ENCODE results near the gene PRXL2C. TPM values are rescaled to one million over a fixed set of nuclear protein-coding genes. Genes with fewer than 3 reads are reported as not detected.
A peak's percentile ranks its signal among the peaks of the same experiment; 100 is the strongest.

PRXL2C gene
- total RNA-seq, 1 donor from 2014 or later = 12.6 TPM

- H3K79me2 ChIP-seq (ENCODE audit: insufficient read depth, low read length) = peaks cover 31% of the 10 kb centered on the region
- H4K20me1 ChIP-seq (ENCODE audit: insufficient read depth, low read length) = peaks cover 39% of the 10 kb centered on the region
- Mint-ChIP-seq H3K27ac (ENCODE audit: unreplicated experiment) (no peak overlapping the region), H3K36me3 (ENCODE audit: low read depth, unreplicated experiment) (no peaks in the 10 kb centered on the region), H3K9me3 (ENCODE audit: unreplicated experiment) (no peaks in the 10 kb centered on the region), H3K27me3 (ENCODE audit: low read depth, unreplicated experiment) (no peaks in the 10 kb centered on the region), H3K4me1 (ENCODE audit: low read depth, unreplicated experiment) (peaks cover 34% of the 10 kb centered on the region), H3K4me3 (ENCODE audit: unreplicated experiment) (no peak overlapping the region)
- H3K4me3 ChIP-seq (ENCODE audit: insufficient read depth, low read depth, low read length) = no peak overlapping the region
- TF ChIP-seq CTCF (IDR thresholded peaks at IDR 0.05; ENCODE audit: insufficient read depth, low read depth, low read length) = no peak
- TF ChIP-seq EZH2 (IDR thresholded peaks at IDR 0.05; ENCODE audit: insufficient read depth, low read length) = no peak
- no peaks in the 10 kb centered on the region for H3K27me3 ChIP-seq (ENCODE audit: insufficient read depth, low read length)
- H3K27ac ChIP-seq (ENCODE audit: low read depth, low read length) = no peak overlapping the region
- H3K9ac ChIP-seq (ENCODE audit: low read length) = no peak overlapping the region
- H3K36me3 ChIP-seq (ENCODE audit: insufficient read depth, low read length) = no peaks in the 10 kb centered on the region
- H3K4me2 ChIP-seq (ENCODE audit: low read length) = peak overlapping the region; percentile 79
- peak; percentile 49 for DNase-seq (ENCODE audit: low read depth)
- no peak for FAIRE-seq
- H3K9me3 ChIP-seq (ENCODE audit: insufficient read depth, low read depth, low read length) = no peaks in the 10 kb centered on the region
- H3K4me1 ChIP-seq (ENCODE audit: insufficient read depth, low read length) = peaks cover 13% of the 10 kb centered on the region
- H2AFZ ChIP-seq (ENCODE audit: low read depth, low read length) = no peak overlapping the region
Measured at GRCh38 chr9:96612966-96613589, 42.0 kb downstream of the PRXL2C start.

- FAIRE-seq (peak; percentile 94), DNase-seq (ENCODE audit: low read depth) (peak; percentile 88)
- H3K27ac Mint-ChIP-seq (ENCODE audit: unreplicated experiment) = peak overlapping the region; percentile 73
- TF ChIP-seq EZH2 (IDR thresholded peaks at IDR 0.05; ENCODE audit: insufficient read depth, low read length) (no peak), CTCF (IDR thresholded peaks at IDR 0.05; ENCODE audit: insufficient read depth, low read depth, low read length) (no peak)
- Histone ChIP-seq H4K20me1 (ENCODE audit: insufficient read depth, low read length) (peaks cover 36% of the 10 kb centered on the region), H3K36me3 (ENCODE audit: insufficient read depth, low read length) (no peaks in the 10 kb centered on the region), H3K27me3 (ENCODE audit: insufficient read depth, low read length) (no peaks in the 10 kb centered on the region), H3K4me2 (ENCODE audit: low read length) (peak overlapping the region; percentile 79), H3K9ac (ENCODE audit: low read length) (peak overlapping the region; percentile 70), H3K4me1 (ENCODE audit: insufficient read depth, low read length) (peaks cover 11% of the 10 kb centered on the region), H3K9me3 (ENCODE audit: insufficient read depth, low read depth, low read length) (no peaks in the 10 kb centered on the region), H3K4me3 (ENCODE audit: insufficient read depth, low read depth, low read length) (peak overlapping the region; percentile 29), H2AFZ (ENCODE audit: low read depth, low read length) (peak overlapping the region; percentile 14), H3K79me2 (ENCODE audit: insufficient read depth, low read length) (peaks cover 31% of the 10 kb centered on the region), H3K27ac (ENCODE audit: low read depth, low read length) (peak overlapping the region; percentile 52)
- H3K36me3 Mint-ChIP-seq (ENCODE audit: low read depth, unreplicated experiment) = no peaks in the 10 kb centered on the region
- H3K4me1 Mint-ChIP-seq (ENCODE audit: low read depth, unreplicated experiment) = peaks cover 28% of the 10 kb centered on the region
- H3K4me3 Mint-ChIP-seq (ENCODE audit: unreplicated experiment) = peak overlapping the region; percentile 68
- H3K27me3 Mint-ChIP-seq (ENCODE audit: low read depth, unreplicated experiment) = no peaks in the 10 kb centered on the region
- H3K9me3 Mint-ChIP-seq (ENCODE audit: unreplicated experiment) = no peaks in the 10 kb centered on the region
Measured at GRCh38 chr9:96612105-96612965, 42.8 kb downstream of the PRXL2C start.
